ENCODE data around the gene DNAH7. TPM values are rescaled to one million over a fixed set of nuclear protein-coding genes. Genes with fewer than 3 reads are reported as not detected.

Gene DNAH7
- total and polyA plus RNA-seq, 2 of the 8 experiments (the other 6 are each of a cell fraction or from before 2014, with no cell fraction given), result 0.07 to 0.08 TPM

- no peak overlapping the region for H3K4ac ChIP-seq (replicated peaks; ENCODE audit: insufficient read length, low read depth, low read length)
- H3K4me2 ChIP-seq (ENCODE audit: insufficient read depth in 1 of 2, low read depth in 2 of 2, low read length in 2 of 2), result no peak overlapping the region
- H3K79me2 ChIP-seq (ENCODE audit: control insufficient read depth in 1 of 2, insufficient read depth in 2 of 2, low read length in 2 of 2), result no peaks in the 10 kb centered on the region
- H3K56ac ChIP-seq (replicated peaks; ENCODE audit: insufficient read length, low read depth, low read length), result no peak overlapping the region
- H3K23me2 ChIP-seq (ENCODE audit: low read depth, low read length), result no peaks in the 10 kb centered on the region
- no peak overlapping the region for H3K4me3 ChIP-seq (ENCODE audit: extremely low read depth in 1 of 4, insufficient read depth in 2 of 4, low read depth in 3 of 4, low read length in 4 of 4)
- H2BK12ac ChIP-seq (ENCODE audit: low read depth, low read length), result no peak overlapping the region
- no peaks in the 10 kb centered on the region for H3K4me1 ChIP-seq (replicated peaks in 1 of 4; ENCODE audit: control insufficient read depth in 3 of 4, insufficient read depth in 4 of 4, low read length in 3 of 4)
- no peak for DNase-seq (ENCODE audit: low read depth in 1 of 2, low spot score in 2 of 2)
- H4K5ac ChIP-seq (ENCODE audit: insufficient read length, low read depth, low read length), result no peak overlapping the region
- TF ChIP-seq SRF (IDR thresholded peaks at IDR 0.05; ENCODE audit: low read depth, low read length) (0 out of 2 replicates have a peak, but pooled peaks have one; percentile 25), SP1 (IDR thresholded peaks at IDR 0.05; ENCODE audit: low read depth, low read length) (no peak)
- 89% methylated on average over 7 of the region's 7 CpGs; no CpG with 5 or more reads in 1 of the 2 experiments for WGBS, 2 experiments (ENCODE audit: extremely low coverage in 1 of 2, insufficient coverage in 1 of 2, insufficient read length in 1 of 2, insufficient replicate concordance in 2 of 2, low coverage in 1 of 2, low lambda C conversion rate in 2 of 2, missing lambda C conversion rate in 1 of 2)
- H4K20me1 ChIP-seq (replicated peaks in 1 of 2; ENCODE audit: control insufficient read depth in 1 of 2, insufficient read depth in 2 of 2, low read length in 2 of 2), result no peaks in the 10 kb centered on the region
- ChIA-PET POLR2A (ENCODE audit: partially characterized antibody) (no interaction called here), CTCF (ENCODE audit: partially characterized antibody) (interaction anchor here (0.6 to 1.1 kb wide), 6 partner anchors 9 to 318 kb away, joined by 3 to 5 read pairs (median 3); no protein-coding TSS in a partner anchor)
- H3K23ac ChIP-seq (ENCODE audit: insufficient read length), result no peak overlapping the region
- no peak overlapping the region for H2AK5ac ChIP-seq (ENCODE audit: low read depth, low read length)
- H3K9ac ChIP-seq (replicated peaks in 1 of 4; ENCODE audit: extremely low read depth in 1 of 4, low read depth in 3 of 4, low read length in 3 of 4), result no peak overlapping the region
- H4K8ac ChIP-seq (ENCODE audit: extremely low read depth, insufficient read depth, low read length), result no peak overlapping the region
- no peaks in the 10 kb centered on the region for H3K9me3 ChIP-seq (ENCODE audit: insufficient read depth in 2 of 2, low read depth in 1 of 2, low read length in 1 of 2)
- H2AFZ ChIP-seq (ENCODE audit: low read length), result peak overlapping the region; percentile 80; the same call in 1 of the 2 replicates
- no peak overlapping the region for H2BK5ac ChIP-seq (ENCODE audit: low read depth, low read length)
- H3K18ac ChIP-seq (ENCODE audit: extremely low read depth, low read length), result no peak overlapping the region
- H2BK15ac ChIP-seq (ENCODE audit: low read length), result no peak overlapping the region
- no peaks in the 10 kb centered on the region for H3K79me1 ChIP-seq (ENCODE audit: low read depth, low read length)
- H3K27ac ChIP-seq (ENCODE audit: low read depth, low read length), result no peak overlapping the region
- H3K14ac ChIP-seq (ENCODE audit: insufficient read length), result no peak overlapping the region
- H3K27me3 ChIP-seq (replicated peaks in 1 of 4; ENCODE audit: control insufficient read depth in 3 of 4, extremely low read depth in 1 of 4, insufficient read depth in 3 of 4, low read length in 3 of 4), result no peaks in the 10 kb centered on the region
- no peak overlapping the region for H4K91ac ChIP-seq (replicated peaks; ENCODE audit: insufficient read length, low read length)
- H2BK120ac ChIP-seq (replicated peaks; ENCODE audit: low read depth, low read length), result no peak overlapping the region
- no peaks in the 10 kb centered on the region for H3K36me3 ChIP-seq (ENCODE audit: control insufficient read depth in 2 of 4, insufficient read depth in 4 of 4, low read length in 3 of 4)
- no peak for FAIRE-seq
- H2BK20ac ChIP-seq (ENCODE audit: low read length), result no peak overlapping the region
Observed at GRCh38 chr2:196046123-196046917, 22.3 kb downstream of the DNAH7 start.
